RKO (cell line): ENCODE results near the gene INTS1.

Source experiments
- DNase-seq: peaks from one replicate; pipeline ENCODE4 v3.0.0-alpha.2; 2016; ENCODE audit warnings: low spot score

Gene INTS1

GRCh38 chr7:1432411-1433082, 71.6 kb downstream of the INTS1 start:
- peak; percentile 37 for DNase-seq

GRCh38 chr7:1431634-1432380, 72.4 kb downstream of the INTS1 start:
- no peak for DNase-seq

- no peak for DNase-seq
Observed at GRCh38 chr7:1431226-1431625, 73.0 kb downstream of the INTS1 start.

- DNase-seq, result no peak
Observed at GRCh38 chr7:1430056-1430845, 73.9 kb downstream of the INTS1 start.

GRCh38 chr7:1428941-1429501, 75.2 kb downstream of the INTS1 start:
- DNase-seq, result no peak

GRCh38 chr7:1427064-1427657, 77.0 kb downstream of the INTS1 start:
- DNase-seq, result no peak

- DNase-seq, result no peak
Observed at GRCh38 chr7:1426474-1426873, 77.7 kb downstream of the INTS1 start.

GRCh38 chr7:1425292-1426136, 78.7 kb downstream of the INTS1 start:
- no peak for DNase-seq

- no peak for DNase-seq
Observed at GRCh38 chr7:1424041-1424440, 80.1 kb downstream of the INTS1 start.

- no peak for DNase-seq
Observed at GRCh38 chr7:1423264-1423811, 80.9 kb downstream of the INTS1 start.

- DNase-seq, result no peak
Observed at GRCh38 chr7:1422512-1423263, 81.5 kb downstream of the INTS1 start.

- DNase-seq, result no peak
Observed at GRCh38 chr7:1421946-1422345, 82.2 kb downstream of the INTS1 start.

GRCh38 chr7:1421020-1421790, 83.0 kb downstream of the INTS1 start:
- no peak for DNase-seq
